Neural cell (in vitro differentiated cells): ENCODE measurements around the gene CSMD2.

Source experiments
- CTCF ChIP-seq: fragments of 450-650 bp; IDR thresholded peaks from 2 replicates; pipeline ENCODE4 v1.5.1; 2014; ENCODE audit warnings: antibody characterized with exemption, mild to moderate bottlenecking, moderate library complexity; ENCODE audit not compliant: poor library complexity, severe bottlenecking
- EP300 ChIP-seq: fragments of 450-650 bp; conservative IDR thresholded peaks from 2 replicates; pipeline ENCODE4 v1.6.1; 2014; ENCODE audit warnings: antibody characterized with exemption, mild to moderate bottlenecking, moderate library complexity; ENCODE audit not compliant: poor library complexity, severe bottlenecking
- EZH2 ChIP-seq: fragments of 200-600, 300-800 bp; shearing (Covaris generic), sonication (generic); IDR thresholded peaks from 2 replicates; pipeline ENCODE4 v1.6.1; 2014; ENCODE audit warnings: antibody characterized with exemption, low read length, borderline replicate concordance, mild to moderate bottlenecking; ENCODE audit not compliant: insufficient read depth, poor library complexity, severe bottlenecking
- MXI1 ChIP-seq: fragments of 450-650 bp; conservative IDR thresholded peaks from 2 replicates; pipeline ENCODE4 v1.6.1; 2014; ENCODE audit warnings: antibody characterized with exemption, mild to moderate bottlenecking; ENCODE audit not compliant: poor library complexity, severe bottlenecking
- POLR2AphosphoS5 ChIP-seq: IDR thresholded peaks from 2 replicates; pipeline ENCODE4 v1.6.1; 2012
- RAD21 ChIP-seq: fragments of 450-650 bp; conservative IDR thresholded peaks from 2 replicates; pipeline ENCODE4 v1.6.1; 2014; ENCODE audit warnings: antibody characterized with exemption, mild to moderate bottlenecking, moderate library complexity
- SMC3 ChIP-seq: fragments of 450-650 bp; conservative IDR thresholded peaks from 2 replicates; pipeline ENCODE4 v1.6.1; 2014; ENCODE audit warnings: antibody characterized with exemption, mild to moderate bottlenecking, moderate library complexity; ENCODE audit not compliant: poor library complexity
- TAF1 ChIP-seq: IDR thresholded peaks from 2 replicates; pipeline ENCODE4 v1.6.1; 2012; ENCODE audit warnings: low read depth
- TF ChIP-seq, protein P1 (sequence below): IDR thresholded peaks from 2 replicates; pipeline ENCODE4 v1.6.1; 2012; ENCODE audit warnings: borderline replicate concordance

DNA sequence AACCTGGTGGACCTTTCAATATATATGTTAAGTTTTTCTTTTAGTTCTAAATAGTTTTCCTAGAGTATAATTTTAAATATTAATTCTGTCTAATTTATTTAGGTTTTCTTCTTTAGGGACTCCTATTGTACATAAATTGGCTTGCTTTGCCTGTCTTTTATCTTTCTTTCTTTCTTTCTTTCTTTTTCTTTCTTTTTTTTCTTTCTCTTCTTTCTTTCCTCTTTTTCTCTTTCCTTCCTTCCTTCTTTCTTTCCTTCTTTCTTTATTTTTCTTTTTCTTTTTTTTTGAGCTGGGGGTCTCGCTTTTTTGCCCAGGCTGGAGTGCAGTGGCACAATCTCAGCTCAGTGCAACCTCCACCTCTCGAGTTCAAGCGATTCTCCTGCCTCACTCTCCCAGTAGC lies 657.4 kb downstream of the CSMD2 start:
- TF ChIP-seq TAF1 (no peak), EP300 (no peak), CTCF (no peak), EZH2 (no peak), POLR2AphosphoS5 (no peak), RAD21 (no peak), SMC3 (no peak), MXI1 (no peak)
- TF ChIP-seq, protein P1, sequence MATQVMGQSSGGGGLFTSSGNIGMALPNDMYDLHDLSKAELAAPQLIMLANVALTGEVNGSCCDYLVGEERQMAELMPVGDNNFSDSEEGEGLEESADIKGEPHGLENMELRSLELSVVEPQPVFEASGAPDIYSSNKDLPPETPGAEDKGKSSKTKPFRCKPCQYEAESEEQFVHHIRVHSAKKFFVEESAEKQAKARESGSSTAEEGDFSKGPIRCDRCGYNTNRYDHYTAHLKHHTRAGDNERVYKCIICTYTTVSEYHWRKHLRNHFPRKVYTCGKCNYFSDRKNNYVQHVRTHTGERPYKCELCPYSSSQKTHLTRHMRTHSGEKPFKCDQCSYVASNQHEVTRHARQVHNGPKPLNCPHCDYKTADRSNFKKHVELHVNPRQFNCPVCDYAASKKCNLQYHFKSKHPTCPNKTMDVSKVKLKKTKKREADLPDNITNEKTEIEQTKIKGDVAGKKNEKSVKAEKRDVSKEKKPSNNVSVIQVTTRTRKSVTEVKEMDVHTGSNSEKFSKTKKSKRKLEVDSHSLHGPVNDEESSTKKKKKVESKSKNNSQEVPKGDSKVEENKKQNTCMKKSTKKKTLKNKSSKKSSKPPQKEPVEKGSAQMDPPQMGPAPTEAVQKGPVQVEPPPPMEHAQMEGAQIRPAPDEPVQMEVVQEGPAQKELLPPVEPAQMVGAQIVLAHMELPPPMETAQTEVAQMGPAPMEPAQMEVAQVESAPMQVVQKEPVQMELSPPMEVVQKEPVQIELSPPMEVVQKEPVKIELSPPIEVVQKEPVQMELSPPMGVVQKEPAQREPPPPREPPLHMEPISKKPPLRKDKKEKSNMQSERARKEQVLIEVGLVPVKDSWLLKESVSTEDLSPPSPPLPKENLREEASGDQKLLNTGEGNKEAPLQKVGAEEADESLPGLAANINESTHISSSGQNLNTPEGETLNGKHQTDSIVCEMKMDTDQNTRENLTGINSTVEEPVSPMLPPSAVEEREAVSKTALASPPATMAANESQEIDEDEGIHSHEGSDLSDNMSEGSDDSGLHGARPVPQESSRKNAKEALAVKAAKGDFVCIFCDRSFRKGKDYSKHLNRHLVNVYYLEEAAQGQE: no peak
